Muscle layer of colon (tissue), 2 donors: ENCODE data around the gene SPC24.
A peak's percentile ranks its signal among the peaks of the same experiment; 100 is the strongest.
"Not testable (repeated sequence)": the region's sequence is repeated elsewhere in the genome, so short reads cannot be mapped to it uniquely, and the experiment has no call there.

ENCODE experiments used
- H3K27ac ChIP-seq: one replicate; pipeline ENCODE4 v1.7.0; 2013; ENCODE audit warnings: low read depth, mild to moderate bottlenecking, low read length, moderate library complexity
- H3K27me3 ChIP-seq, 2 donors: one replicate each; pipeline ENCODE4 v1.7.0; 2013; ENCODE audit warnings: low read length in 2 of 2, mild to moderate bottlenecking in 2 of 2; ENCODE audit not compliant: insufficient read depth in 2 of 2, control insufficient read depth in 1 of 2
- H3K36me3 ChIP-seq: one replicate; pipeline ENCODE4 v1.7.0; 2013; ENCODE audit warnings: mild to moderate bottlenecking, low read length; ENCODE audit not compliant: insufficient read depth
- H3K4me1 ChIP-seq: one replicate; pipeline ENCODE4 v1.7.0; 2013; ENCODE audit warnings: mild to moderate bottlenecking, low read length; ENCODE audit not compliant: insufficient read depth
- H3K4me3 ChIP-seq, 2 donors: one replicate each; pipeline ENCODE4 v1.7.0; 2013; ENCODE audit warnings: low read length in 2 of 2, low read depth in 1 of 2, mild to moderate bottlenecking in 1 of 2, moderate library complexity in 1 of 2
- H3K9ac ChIP-seq: one replicate; pipeline ENCODE4 v1.7.0; 2013; ENCODE audit warnings: low read length
- H3K9me3 ChIP-seq: one replicate; pipeline ENCODE4 v1.7.0; 2013; ENCODE audit warnings: mild to moderate bottlenecking, low read length
- donor health status: abdominal sarcoma.
- donor health status: Adenocarcinoma of cecum.

Gene SPC24

DNA sequence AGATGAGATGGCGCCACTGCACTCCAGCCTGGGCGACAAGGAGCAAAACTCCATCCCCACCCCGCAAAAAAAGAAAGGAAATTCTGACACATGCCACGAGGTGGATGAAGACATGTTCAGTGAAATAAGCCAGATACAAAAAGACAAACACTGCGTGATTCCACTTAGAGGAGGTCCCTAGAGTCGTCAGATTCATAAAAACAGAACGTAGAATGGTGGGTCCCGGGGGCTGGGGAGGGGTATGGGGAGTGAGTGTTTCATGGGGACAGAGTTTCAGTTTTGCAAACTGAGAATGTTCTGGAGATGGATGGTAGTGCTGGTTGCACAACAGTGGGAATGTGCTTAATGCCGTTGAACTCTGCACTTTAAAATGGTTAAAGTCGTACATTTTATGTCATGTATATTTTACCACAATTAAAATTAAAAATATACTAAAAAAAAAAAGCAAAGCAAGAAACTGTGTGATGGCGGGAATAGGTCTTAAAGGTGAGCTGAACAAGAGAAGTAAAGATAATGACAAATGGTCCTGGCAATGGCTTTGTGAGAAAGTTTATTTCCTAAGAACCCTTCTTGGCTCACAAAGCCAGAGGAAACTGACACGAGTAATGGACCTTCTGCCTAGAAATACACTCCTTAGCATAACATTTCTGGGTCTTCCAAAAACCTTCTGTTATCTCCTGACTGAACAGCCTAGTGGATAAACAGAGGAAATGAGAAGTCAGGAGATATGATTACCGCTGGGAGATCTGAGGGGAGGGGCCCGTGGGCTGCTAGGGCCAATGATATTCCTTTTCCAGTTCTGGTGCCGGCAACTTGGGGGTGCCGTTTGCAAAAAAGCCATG lies 4.2 kb upstream of the SPC24 start:
- Histone ChIP-seq H3K9ac (no peak overlapping the region), H3K36me3 (peaks cover 8% of the 10 kb centered on the region), H3K27ac (peak overlapping the region; percentile 66), H3K4me3 (no peak overlapping the region), H3K4me1 (peaks cover 56% of the 10 kb centered on the region), H3K27me3 (no peaks in the 10 kb centered on the region), H3K9me3 (no peaks in the 10 kb centered on the region)

GRCh38 chr19:11154683-11155047 lies 917 bp downstream of the SPC24 start:
- no peaks in the 10 kb centered on the region for H3K9me3 ChIP-seq
- no peaks in the 10 kb centered on the region for H3K36me3 ChIP-seq
- no peaks in the 10 kb centered on the region for H3K27me3 ChIP-seq
- no peak overlapping the region for H3K9ac ChIP-seq
- H3K4me3 ChIP-seq = no peak overlapping the region
- H3K27ac ChIP-seq = no peak overlapping the region
- peaks cover 46% of the 10 kb centered on the region for H3K4me1 ChIP-seq

DNA sequence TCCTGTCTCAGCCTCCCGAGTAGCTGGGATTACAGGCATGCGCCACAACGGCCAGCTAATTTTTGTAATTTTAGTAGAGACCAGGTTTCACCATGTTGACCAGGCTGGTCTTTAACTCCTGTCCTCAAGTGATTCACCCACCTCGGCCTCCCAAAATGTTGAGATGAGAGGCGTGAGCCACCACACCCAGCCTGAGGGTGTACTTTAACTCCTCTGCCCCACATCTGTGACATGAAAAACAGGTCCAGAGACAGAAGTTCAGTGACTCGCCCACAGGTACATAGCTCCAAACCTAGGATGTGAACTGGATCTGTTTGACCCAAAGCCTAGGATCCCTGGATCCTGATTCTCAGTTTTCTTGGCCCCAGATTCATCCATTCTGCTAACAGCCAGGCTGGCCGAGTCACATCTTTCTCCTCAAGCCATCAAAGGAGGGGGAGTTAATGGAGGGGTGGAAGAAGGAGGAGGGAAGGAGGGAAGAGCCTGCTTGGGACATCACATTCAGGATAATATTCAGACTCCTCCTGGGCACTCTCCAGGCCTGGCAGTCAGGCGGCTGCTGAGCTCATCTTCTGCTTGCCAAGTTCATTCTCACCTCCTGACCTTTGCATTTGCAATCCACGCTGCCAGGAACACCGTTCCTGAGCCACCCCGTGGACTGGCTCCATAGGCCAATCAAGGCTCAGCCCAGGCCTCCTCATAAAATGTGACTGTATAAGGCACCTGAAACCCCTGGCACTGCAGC lies 3.1 kb downstream of the SPC24 start:
- peak overlapping the region; percentile 90 for H3K27ac ChIP-seq
- no peaks in the 10 kb centered on the region for H3K27me3 ChIP-seq
- no peaks in the 10 kb centered on the region for H3K9me3 ChIP-seq
- H3K4me3 ChIP-seq = no peak overlapping the region
- H3K36me3 ChIP-seq = no peaks in the 10 kb centered on the region
- H3K9ac ChIP-seq = peak overlapping the region; percentile 7
- peaks cover 30% of the 10 kb centered on the region for H3K4me1 ChIP-seq

GRCh38 chr19:11151181-11151580 lies 4.4 kb downstream of the SPC24 start:
- H3K27ac ChIP-seq = peak overlapping the region; percentile 51
- H3K4me1 ChIP-seq = peaks cover 25% of the 10 kb centered on the region
- no peaks in the 10 kb centered on the region for H3K36me3 ChIP-seq
- no peak overlapping the region for H3K9ac ChIP-seq
- H3K9me3 ChIP-seq = no peaks in the 10 kb centered on the region
- H3K27me3 ChIP-seq = no peaks in the 10 kb centered on the region
- no peak overlapping the region for H3K4me3 ChIP-seq

GRCh38 chr19:11148001-11148400 lies 7.6 kb downstream of the SPC24 start:
- Histone ChIP-seq H3K36me3 (no peaks in the 10 kb centered on the region), H3K9me3 (no peaks in the 10 kb centered on the region), H3K27me3 (no peaks in the 10 kb centered on the region), H3K4me3 (no peak overlapping the region), H3K9ac (no peak overlapping the region), H3K27ac (no peak overlapping the region), H3K4me1 (peaks cover 24% of the 10 kb centered on the region)

- Histone ChIP-seq H3K4me3 (no peak overlapping the region), H3K36me3 (no peaks in the 10 kb centered on the region), H3K27me3 (no peaks in the 10 kb centered on the region), H3K9me3 (no peaks in the 10 kb centered on the region), H3K27ac (no peak overlapping the region), H3K4me1 (peaks cover 23% of the 10 kb centered on the region), H3K9ac (no peak overlapping the region)
These were observed 10.1 kb downstream of the SPC24 start for GRCh38 chr19:11145536-11145924.

- Histone ChIP-seq H3K4me3 (peak overlapping the region in 1 of 2 donors; percentile 41), H3K9me3 (no peaks in the 10 kb centered on the region), H3K27ac (peak overlapping the region; percentile 86), H3K27me3 (no peaks in the 10 kb centered on the region), H3K4me1 (peaks cover 42% of the 10 kb centered on the region), H3K9ac (peak overlapping the region; percentile 54), H3K36me3 (no peaks in the 10 kb centered on the region)
These were observed 12.9 kb downstream of the SPC24 start for GRCh38 chr19:11142528-11143171.

DNA sequence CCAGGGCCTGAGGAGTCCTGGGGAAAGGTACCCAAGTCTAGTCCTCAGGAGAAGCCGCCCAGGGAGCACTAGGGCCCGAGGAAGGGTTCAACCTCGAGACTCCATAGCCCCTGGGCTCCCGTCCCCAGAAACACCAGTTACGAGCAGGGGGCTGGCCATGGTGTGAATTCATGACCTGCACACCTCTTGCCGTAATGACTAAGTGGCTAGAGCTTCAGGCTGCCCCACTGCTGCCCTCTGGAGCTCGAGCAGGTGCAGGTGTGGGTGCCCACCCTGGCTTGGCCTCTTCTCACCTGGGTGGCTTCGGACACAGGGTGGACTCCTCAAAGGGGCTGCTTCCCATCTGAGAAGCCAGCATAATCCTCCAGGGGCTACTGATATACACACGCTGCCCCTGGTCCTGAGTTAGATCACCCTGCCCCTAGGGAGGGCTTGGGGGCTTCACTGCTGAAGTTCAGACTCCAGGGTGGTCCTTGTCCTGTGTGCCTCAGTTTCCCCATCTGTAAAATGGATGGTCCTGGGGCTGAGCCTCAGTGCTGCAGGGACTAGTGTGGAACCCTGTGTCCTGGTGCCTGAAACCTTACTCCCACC lies 13.6 kb downstream of the SPC24 start:
- peaks cover 47% of the 10 kb centered on the region for H3K4me1 ChIP-seq
- no peaks in the 10 kb centered on the region for H3K36me3 ChIP-seq
- no peaks in the 10 kb centered on the region for H3K9me3 ChIP-seq
- H3K27ac ChIP-seq = peak overlapping the region; percentile 86
- H3K27me3 ChIP-seq = no peaks in the 10 kb centered on the region
- no peak overlapping the region for H3K4me3 ChIP-seq
- H3K9ac ChIP-seq = no peak overlapping the region

DNA sequence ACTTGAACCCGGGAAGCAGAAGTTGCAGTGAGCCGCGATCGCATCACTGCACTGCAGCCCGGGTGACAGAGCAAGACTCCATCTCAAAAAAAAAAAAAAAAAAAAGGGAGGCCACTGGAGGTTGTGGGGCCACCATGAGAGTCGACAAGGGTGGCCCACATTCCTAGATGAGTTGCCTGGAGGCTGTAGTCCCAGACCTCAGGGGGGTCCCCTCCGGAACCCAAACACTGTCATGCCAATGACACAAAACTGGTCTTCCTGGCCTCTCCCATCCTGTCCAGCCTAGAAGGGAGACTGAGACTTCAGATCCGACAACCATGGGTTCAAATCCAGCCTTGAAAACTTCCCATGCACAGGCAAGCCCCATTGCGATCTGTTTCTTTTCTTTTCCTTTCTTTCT lies 14.7 kb downstream of the SPC24 start:
- H3K36me3 ChIP-seq = no peaks in the 10 kb centered on the region
- H3K4me3 ChIP-seq = no peak overlapping the region
- H3K27ac ChIP-seq = peak overlapping the region; percentile 86
- H3K9ac ChIP-seq = no peak overlapping the region
- peaks cover 47% of the 10 kb centered on the region for H3K4me1 ChIP-seq
- no peaks in the 10 kb centered on the region for H3K9me3 ChIP-seq
- H3K27me3 ChIP-seq = no peaks in the 10 kb centered on the region

DNA sequence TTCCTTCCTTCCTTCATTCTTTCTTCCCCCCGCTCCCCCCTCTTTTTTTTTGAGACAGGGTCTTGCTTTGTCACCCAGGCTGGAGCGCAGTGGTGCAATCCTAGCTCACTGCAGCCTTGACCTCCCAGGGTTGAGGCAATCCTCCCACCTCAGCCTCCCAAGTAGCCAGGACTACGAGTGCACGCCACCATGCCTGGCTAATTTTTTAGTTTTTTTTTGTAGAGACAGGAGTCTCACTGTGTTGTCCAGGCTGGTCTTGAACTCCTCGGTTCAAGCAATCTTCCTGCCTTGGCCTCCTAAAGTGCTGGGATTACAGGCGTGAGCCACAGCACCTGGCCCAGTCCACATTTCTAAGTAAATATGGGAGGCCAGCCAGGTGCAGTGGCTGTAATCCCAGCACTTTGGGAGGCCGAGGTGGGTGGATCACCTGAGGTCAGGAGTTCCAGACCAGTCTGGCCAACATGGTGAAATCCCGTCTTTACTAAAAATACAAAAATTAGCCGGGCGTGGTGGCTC lies 15.5 kb downstream of the SPC24 start:
- not testable (repeated sequence) for H3K9me3 ChIP-seq, H3K4me3 ChIP-seq, H3K27me3 ChIP-seq, H3K36me3 ChIP-seq, H3K9ac ChIP-seq, H3K27ac ChIP-seq
- peaks cover 47% of the 10 kb centered on the region for H3K4me1 ChIP-seq
